HG02678 (cell line): Measurements from ENCODE around the gene RNF10.
"Not testable (repeated sequence)": the region's sequence is repeated elsewhere in the genome, so short reads cannot be mapped to it uniquely, and the experiment has no call there.

Experiments
- ATAC-seq: cut with Tn5 transposase; IDR thresholded peaks from one replicate; pipeline ENCODE4 v1.9.1; 2021; ENCODE audit warnings: mild to moderate bottlenecking, moderate library complexity; ENCODE audit not compliant: unreplicated experiment

The RNF10 gene

DNA sequence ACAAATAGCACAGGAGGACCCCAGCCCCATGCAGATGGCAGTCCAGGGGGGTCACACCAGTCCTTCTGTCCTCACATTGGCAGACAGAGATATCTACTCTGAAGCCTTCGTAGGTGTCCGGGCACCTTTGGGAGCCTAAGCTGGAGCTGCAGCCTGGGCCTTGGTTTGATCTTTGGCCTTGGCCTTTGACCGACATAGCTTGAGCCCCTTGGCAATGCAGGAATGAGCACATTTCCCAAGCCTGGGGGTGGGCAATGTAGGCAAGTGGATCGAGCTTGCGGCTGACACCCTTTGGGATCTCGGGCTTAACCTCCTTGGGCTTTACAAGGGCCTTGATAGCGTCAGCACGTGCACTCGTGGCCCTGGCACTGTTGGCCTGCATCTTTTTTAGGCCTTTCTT is 11.6 kb upstream of the RNF10 start:
- ATAC-seq, result no peak

GRCh38 chr12:120528861-120529525 is 5.2 kb upstream of the RNF10 start, which contains the start of gene COQ5:
Gene COQ5, minus strand, starts transcription at chr12:120529158. Its CDS starts 17 bp downstream, at chr12:120529141.
- peak; percentile 86 for ATAC-seq

DNA sequence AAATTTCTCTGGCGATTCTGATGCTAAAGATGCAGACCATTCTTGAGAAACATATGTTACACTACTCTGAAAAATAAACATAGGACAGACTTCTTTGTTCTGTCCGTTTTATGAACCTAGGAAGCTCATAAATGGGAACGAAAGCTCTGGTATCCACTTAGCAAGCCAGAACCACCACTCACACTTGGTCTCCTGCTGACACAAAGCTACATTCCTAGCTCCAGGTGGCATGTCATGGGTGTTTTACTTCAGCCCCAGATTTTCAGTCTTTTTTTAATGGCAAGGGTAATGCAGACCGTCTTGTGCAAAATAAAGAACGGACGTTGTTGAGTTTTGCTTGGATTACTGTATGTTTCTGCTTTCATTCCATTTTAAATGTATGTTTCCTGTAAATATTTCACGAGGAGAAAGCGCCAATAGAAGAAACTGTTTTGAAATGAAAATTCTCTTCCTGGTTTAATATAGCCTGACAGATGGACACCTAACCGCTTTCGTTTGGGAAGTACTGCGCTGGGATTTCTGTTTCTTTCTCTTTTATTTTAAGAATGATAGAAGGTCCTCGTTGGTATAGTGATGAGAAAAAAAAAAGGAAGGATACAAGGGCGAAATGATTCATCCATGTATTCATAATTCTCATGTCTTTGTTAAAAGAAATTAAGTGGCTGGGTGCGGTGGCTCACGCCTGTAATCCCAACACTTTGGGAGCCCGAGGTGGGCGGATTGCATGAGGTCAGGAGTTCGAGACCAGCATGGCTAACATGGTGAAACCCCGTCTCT is 4.3 kb upstream of the RNF10 start:
- no peak for ATAC-seq

DNA sequence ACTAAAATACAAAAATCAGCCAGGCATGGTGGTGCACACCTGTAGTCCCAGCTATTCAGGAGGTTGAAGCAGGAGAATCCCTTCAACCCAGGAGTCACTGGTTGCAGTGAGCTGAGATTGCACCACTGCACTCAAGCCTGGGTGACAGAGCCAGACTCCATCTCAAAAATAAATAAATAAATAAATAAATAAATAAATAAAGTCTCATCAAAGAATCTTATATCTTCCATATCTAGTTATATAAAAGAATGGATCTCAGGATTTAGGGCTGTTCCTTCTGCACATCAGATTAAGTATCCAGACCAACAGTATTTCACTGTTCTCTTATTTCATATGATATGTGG is 3.8 kb upstream of the RNF10 start:
- not testable (repeated sequence) for ATAC-seq

DNA sequence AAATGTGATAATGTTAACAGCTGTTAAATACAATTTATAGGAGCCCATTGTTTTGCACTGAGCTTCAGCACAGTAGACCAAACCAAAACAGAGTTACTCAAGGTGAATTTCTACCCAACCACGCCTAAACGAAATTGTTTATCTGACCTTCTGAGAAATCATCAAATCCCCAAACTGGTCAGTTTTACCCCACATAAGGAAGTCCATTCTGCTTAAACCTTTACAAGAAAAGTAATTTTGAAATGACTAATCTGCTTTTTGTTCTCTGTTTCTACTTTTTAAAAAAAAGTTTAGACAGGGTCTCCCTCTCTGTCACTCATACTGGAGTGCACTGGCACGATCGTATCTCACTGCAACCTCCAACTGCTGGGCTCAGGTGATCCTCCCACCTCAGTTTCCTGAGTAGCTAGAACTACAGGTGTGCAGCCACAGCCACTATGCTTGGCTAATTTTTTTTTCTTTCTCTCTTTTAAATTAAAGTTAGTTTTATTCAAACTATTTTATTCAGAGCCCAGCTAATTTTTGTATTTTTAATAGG is 1.4 kb upstream of the RNF10 start:
- ATAC-seq, result no peak

GRCh38 chr12:120534703-120535655 is 823 bp downstream of the RNF10 start:
- peak; percentile 49 for ATAC-seq

- no peak for ATAC-seq
Observed at GRCh38 chr12:120536064-120536791, 2.1 kb downstream of the RNF10 start.

GRCh38 chr12:120537856-120538220 is 3.7 kb downstream of the RNF10 start:
- ATAC-seq, result no peak

DNA sequence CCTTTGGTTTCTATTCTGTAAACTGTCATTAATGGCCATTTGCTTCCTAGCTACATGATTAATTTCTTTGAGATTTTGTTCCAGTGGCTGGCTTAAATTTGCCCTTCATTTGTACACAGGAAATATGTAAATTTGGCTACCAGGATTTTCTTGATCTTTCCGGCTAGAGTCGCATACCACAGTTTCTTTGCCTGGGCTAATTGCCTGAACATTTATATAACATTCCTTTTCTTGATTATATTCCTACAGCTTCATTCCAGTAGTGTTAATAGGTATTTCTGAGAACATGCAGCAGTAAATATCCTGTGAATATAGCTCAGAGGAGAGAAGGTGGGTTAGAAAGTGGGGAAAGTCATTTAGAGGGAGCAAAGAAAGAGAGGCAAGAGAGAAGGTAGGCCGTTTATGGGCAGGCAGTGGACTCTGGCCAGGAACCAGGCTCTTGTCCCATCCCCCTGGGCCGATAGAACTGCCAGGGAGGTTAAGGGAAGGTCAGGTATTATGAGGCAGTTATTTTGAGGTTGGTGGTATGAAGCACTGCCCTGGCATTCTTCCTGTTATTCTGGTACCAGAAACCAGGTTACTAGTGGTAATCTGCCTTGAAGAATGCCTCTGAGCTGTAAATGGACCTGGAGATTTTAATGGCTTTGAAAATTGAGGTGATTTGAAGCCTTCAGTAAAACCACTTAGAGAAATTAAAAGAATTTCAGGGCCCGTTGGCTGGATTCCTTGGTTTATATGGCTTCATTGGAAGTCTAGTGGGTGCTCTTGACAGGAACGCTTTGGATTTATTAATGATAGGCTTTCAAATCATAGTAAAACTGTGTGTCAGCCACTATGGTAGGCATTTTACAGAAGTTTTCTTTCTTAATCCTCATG is 4.4 kb downstream of the RNF10 start:
- no peak for ATAC-seq

- ATAC-seq, result no peak
Observed at GRCh38 chr12:120539303-120539702, 5.1 kb downstream of the RNF10 start.

DNA sequence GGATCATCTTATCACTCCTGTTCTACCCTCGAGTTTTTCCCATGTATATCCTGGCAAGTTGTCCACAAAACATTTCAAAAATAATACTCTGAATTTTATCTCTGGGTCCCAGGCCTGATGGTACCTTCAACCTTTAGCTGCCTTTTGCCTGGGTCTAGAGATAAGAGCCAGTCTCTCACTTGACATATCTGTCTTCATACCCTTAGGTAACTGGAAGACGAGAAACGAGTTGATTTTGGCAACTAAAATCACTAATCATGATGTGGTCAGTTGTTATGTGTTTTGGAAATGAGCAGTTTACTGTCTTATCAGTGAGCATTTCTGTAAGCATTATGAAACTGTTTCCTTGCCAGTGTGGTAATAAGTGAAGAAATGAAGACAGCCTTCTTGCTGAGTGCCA is 6.3 kb downstream of the RNF10 start:
- no peak for ATAC-seq

DNA sequence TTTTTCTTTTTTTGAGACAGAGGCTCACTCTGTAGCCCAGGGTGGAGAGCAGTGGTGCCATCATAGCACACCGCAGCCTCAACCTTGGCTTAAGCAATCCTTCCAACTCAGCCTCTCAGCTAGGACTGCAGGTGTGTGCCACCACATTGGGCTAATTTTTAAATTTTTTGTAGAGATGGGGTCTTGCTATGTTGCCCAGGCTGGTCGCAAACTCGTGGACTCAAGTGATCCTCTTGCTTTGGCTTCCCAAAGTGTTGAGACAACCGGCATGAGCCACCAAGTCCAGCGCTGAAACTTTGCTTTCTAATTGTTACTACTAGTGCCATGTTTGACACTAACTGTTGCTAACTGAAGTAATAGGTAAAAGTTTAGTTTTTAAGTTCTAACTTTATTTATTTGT is 8.0 kb downstream of the RNF10 start:
- no peak for ATAC-seq

- ATAC-seq, result no peak
Observed at GRCh38 chr12:120544691-120545090, 10.5 kb downstream of the RNF10 start.

- no peak for ATAC-seq
Observed at GRCh38 chr12:120546050-120546386, 11.9 kb downstream of the RNF10 start.

GRCh38 chr12:120554678-120555077 is 20.5 kb downstream of the RNF10 start:
- ATAC-seq, result no peak

DNA sequence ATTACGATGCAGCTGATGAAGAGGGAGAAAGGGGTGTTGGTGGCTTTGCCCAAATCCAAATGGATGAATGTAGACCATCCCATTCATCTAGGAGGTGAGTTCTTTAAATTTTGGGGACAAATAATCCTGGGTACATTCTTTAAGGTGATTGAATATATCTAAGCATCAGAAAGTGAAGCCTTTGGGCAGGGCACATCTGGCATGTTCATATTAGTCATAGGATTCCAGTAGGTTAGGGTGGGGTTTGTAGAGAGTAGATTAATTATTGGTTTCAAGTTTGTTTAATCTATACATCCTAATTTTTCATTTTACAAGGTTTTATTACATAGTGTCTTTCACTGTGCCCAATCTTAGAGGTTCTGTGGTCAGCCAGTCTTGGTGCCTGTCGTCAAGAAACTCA is 23.4 kb downstream of the RNF10 start:
- no peak for ATAC-seq

GRCh38 chr12:120562906-120563305 is 28.8 kb downstream of the RNF10 start:
- ATAC-seq, result no peak

- ATAC-seq, result no peak
Observed at GRCh38 chr12:120563495-120563894, 29.3 kb downstream of the RNF10 start.

- ATAC-seq, result no peak
Observed at GRCh38 chr12:120571299-120571698, 37.1 kb downstream of the RNF10 start.

GRCh38 chr12:120573560-120573959 is 39.4 kb downstream of the RNF10 start:
- no peak for ATAC-seq
